Endothelial cell (in vitro differentiated cells): Measurements from ENCODE around the gene ABCB9. TPM values are rescaled to one million over a fixed set of nuclear protein-coding genes. Genes with fewer than 3 reads are reported as not detected.

ENCODE experiments used
- DNase-seq: peaks from one replicate; pipeline ENCODE4 v3.0.0; 2021; ENCODE audit warnings: low spot score
- H3K27ac Mint-ChIP-seq: one replicate; pipeline ENCODE4 v1.8.0; 2021; ENCODE audit warnings: mixed read lengths, inconsistent platforms; ENCODE audit not compliant: unreplicated experiment
- H3K27me3 Mint-ChIP-seq: one replicate; pipeline ENCODE4 v1.8.0; 2021; ENCODE audit warnings: mild to moderate bottlenecking, moderate library complexity, mixed read lengths, inconsistent platforms; ENCODE audit not compliant: unreplicated experiment
- H3K36me3 Mint-ChIP-seq: one replicate; pipeline ENCODE4 v1.8.0; 2021; ENCODE audit warnings: mild to moderate bottlenecking, low read depth, mixed read lengths, inconsistent platforms; ENCODE audit not compliant: unreplicated experiment
- H3K4me1 Mint-ChIP-seq: one replicate; pipeline ENCODE4 v1.8.0; 2021; ENCODE audit warnings: mild to moderate bottlenecking, mixed read lengths, inconsistent platforms; ENCODE audit not compliant: unreplicated experiment
- H3K4me3 Mint-ChIP-seq: one replicate; pipeline ENCODE4 v1.8.0; 2021; ENCODE audit warnings: mild to moderate bottlenecking, mixed read lengths, inconsistent platforms; ENCODE audit not compliant: unreplicated experiment
- H3K9me3 Mint-ChIP-seq: one replicate; pipeline ENCODE4 v1.8.0; 2021; ENCODE audit warnings: mixed read lengths, inconsistent platforms; ENCODE audit not compliant: unreplicated experiment
- total RNA-seq: library from RNA; stranded (reverse); fragmentation: NEBNext Ultra II Directional; extraction: Animal tissue kit (Norgen Biotek cat#: 25700); gene quantifications from one replicate; pipeline ENCODE4 v1.2.1, GENCODE V29; 2021; ENCODE audit not compliant: unreplicated experiment
- TF ChIP-seq, protein P1 (sequence below): fragments of 200-600 bp; sonication (generic); IDR thresholded peaks from one replicate; pipeline ENCODE4 v1.5.0; 2021; ENCODE audit warnings: antibody characterized with exemption; ENCODE audit not compliant: unreplicated experiment

ABCB9 gene
- total RNA-seq, 1 donor from 2014 or later = 10.9 TPM

DNA sequence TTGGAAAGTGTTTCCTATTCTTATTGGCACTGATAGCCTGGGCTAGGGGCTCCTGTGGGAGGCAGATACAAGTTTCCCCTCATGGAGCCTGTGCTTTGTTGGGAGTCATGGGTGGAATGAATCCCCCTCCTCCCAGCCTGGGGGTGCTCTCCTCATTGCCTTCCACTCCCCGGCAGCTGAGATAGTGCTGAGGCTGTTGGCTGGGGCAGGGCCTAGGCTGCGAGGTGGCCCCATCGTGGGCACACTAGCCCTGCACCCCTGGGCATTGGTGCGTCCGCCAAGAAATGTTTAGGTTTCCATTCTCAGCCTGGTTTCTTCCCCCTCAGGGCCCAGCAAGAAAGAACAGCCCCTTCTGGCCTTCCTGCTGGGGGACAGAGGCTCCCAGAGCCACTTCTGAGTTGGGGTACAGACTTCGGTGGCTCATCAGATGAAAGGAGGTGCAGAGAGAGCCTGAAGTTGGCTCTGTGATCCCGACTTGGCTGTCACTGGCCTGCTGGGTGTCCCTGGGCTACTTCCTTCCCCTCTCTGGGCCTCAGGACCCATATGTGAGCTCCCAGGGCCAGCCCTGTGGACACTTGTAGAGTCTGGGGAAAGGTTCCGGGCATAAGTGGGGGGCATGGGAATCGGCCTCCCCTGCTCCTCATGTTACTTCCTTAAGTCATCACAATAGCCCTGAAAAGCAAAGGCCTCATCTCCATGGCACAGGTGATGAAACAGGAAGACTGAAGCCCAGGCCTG, 11.6 kb upstream of the ABCB9 start:
- Mint-ChIP-seq H3K9me3 (no peaks in the 10 kb centered on the region), H3K4me1 (peaks cover 27% of the 10 kb centered on the region), H3K4me3 (no peak overlapping the region), H3K36me3 (no peaks in the 10 kb centered on the region), H3K27me3 (peaks cover 6% of the 10 kb centered on the region), H3K27ac (peak overlapping the region; percentile 36)
- no peak for DNase-seq
- TF ChIP-seq, protein P1, sequence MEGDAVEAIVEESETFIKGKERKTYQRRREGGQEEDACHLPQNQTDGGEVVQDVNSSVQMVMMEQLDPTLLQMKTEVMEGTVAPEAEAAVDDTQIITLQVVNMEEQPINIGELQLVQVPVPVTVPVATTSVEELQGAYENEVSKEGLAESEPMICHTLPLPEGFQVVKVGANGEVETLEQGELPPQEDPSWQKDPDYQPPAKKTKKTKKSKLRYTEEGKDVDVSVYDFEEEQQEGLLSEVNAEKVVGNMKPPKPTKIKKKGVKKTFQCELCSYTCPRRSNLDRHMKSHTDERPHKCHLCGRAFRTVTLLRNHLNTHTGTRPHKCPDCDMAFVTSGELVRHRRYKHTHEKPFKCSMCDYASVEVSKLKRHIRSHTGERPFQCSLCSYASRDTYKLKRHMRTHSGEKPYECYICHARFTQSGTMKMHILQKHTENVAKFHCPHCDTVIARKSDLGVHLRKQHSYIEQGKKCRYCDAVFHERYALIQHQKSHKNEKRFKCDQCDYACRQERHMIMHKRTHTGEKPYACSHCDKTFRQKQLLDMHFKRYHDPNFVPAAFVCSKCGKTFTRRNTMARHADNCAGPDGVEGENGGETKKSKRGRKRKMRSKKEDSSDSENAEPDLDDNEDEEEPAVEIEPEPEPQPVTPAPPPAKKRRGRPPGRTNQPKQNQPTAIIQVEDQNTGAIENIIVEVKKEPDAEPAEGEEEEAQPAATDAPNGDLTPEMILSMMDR = no peak

DNA sequence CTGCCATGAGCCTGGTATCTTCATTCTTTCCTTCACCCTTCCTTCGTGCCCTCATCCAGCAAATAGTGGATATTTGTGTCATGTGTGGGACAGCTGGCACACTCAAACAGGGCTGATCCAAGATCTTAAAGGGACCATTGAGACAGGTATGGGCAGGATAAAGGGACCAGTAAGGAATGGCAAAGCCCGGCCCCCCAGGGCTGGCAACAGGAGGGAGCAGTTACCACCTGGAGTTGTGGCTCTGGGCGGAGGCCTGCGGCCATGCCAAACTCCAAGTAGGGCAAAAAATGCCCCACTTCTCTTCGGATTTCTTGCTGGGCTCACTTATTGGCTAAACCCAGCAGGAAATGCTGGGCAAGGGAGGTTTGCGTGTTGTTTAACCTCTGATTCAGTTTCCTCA, 10.9 kb upstream of the ABCB9 start:
- H3K4me3 Mint-ChIP-seq = no peak overlapping the region
- H3K9me3 Mint-ChIP-seq = no peaks in the 10 kb centered on the region
- H3K4me1 Mint-ChIP-seq = peaks cover 24% of the 10 kb centered on the region
- H3K36me3 Mint-ChIP-seq = no peaks in the 10 kb centered on the region
- no peak for DNase-seq
- TF ChIP-seq, protein P1 = no peak
- no peak overlapping the region for H3K27ac Mint-ChIP-seq
- H3K27me3 Mint-ChIP-seq = peaks cover 6% of the 10 kb centered on the region

DNA sequence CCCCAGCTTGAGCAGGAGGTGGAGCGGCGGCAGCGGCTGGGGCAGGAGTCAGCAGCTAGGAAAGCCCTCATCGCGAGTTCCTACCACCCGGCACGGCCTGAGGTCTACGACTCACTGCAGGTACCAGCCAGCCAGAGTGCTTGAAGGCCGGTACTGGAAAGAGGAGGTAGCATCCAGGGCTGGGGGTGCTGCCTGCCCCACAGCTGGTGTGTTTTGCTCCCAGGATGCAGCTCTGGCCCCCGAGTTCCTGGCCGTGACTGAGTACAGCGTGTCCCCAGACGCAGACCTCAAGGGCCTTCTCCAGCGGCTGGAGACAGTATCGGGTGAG, 10.3 kb upstream of the ABCB9 start:
- Mint-ChIP-seq H3K4me1 (peaks cover 20% of the 10 kb centered on the region), H3K36me3 (no peaks in the 10 kb centered on the region), H3K27me3 (peaks cover 7% of the 10 kb centered on the region), H3K4me3 (peak overlapping the region; percentile 62), H3K9me3 (no peaks in the 10 kb centered on the region), H3K27ac (no peak overlapping the region)
- TF ChIP-seq, protein P1 = no peak
- DNase-seq = no peak

DNA sequence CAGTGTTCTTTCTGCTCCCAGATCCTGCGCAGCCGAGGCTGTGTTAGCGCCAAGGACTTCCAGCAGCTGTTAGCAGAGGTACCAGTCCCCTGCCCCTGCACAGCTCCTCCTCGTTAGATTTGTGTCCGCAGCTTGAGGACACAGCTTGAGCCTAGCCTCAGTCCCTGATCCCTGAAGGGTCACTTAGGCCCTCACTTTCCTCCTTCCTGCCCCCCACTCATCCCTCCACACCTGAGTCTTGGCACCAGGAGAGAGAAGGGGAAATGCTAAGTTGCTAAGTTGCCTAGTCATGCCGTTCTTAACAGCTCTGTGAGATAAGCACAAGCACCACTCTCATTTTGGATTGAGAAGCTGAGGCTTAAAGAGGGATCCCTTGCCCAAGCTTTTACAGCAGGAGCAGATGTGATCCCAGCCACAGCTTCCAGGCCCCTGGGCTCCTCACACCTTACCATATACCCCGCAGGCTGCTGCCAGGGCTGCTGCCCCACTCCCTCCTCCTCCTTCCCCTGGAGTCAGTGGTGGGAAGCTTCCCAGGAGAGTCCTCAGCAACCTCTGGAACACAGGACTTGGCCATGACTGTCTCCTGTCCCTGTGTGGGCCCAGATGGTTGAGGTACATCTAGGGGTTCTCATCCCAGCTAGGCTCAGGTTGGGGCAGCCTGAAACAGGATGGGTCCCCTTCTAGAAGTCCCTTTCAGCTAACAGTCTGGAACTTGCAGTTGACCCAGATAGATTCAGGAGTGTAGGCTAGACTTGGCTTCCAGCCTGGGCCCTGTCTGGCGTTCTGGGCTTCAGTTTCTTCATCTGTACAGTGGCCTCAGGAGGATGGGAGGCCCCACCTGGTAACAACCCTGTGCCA, 9.8 kb upstream of the ABCB9 start:
- Mint-ChIP-seq H3K36me3 (no peaks in the 10 kb centered on the region), H3K27me3 (peaks cover 8% of the 10 kb centered on the region), H3K27ac (peak overlapping the region; percentile 95), H3K9me3 (no peaks in the 10 kb centered on the region), H3K4me3 (peak overlapping the region; percentile 95), H3K4me1 (peaks cover 19% of the 10 kb centered on the region)
- no peak for DNase-seq
- TF ChIP-seq, protein P1 = no peak
